Measurements from ENCODE around the gene C4B. TPM values are rescaled to one million over a fixed set of nuclear protein-coding genes. Genes with fewer than 3 reads are reported as not detected.

C4B gene
- polyA plus RNA-seq, 1 experiment, result 14.4 TPM

DNA sequence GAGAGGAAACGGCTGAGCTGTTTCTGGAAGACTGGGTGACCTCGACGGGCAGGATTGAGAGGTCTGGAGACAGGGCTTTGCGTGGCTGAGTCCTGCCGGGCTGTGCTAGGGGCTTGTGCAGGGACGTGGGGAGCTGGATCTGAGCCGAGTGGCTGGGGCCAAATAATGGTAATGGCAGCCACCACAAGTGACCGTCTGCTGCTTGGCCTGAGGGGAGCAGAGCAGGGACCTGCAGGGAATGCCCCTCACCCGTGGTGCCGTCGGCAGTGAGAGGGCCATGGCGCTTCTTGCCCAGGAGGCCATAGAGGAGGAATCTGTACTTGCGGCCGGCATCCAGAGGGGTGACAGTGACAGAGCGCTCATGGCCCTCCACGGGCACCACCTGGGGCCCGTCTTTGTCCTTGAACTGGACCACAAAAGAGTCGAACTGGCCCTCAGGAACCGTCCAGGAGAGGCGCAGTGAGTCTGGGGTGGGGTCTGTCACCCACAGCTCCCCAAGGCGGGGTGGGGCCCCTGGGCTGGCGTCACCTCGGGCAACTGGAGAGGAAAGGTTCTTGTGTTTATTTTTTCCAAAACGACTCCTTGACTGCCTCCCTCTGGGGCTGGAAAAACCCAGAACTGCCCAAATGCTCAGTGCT is 55.4 kb downstream of the C4B start:
- no peak for DNase-seq (ENCODE audit: low read depth)
- Histone ChIP-seq H3K27me3 (ENCODE audit: control insufficient read depth, insufficient read depth, low read length) (no peaks in the 10 kb centered on the region; the same call in 1 of the 2 replicates), H3K36me3 (ENCODE audit: control insufficient read depth, insufficient read depth, low read length) (0 out of 2 replicates have a peak, but pooled peaks cover 2% of the 10 kb centered on the region), H3K4me3 (ENCODE audit: low read depth, low read length) (no peak overlapping the region)
- TF ChIP-seq, protein P1, sequence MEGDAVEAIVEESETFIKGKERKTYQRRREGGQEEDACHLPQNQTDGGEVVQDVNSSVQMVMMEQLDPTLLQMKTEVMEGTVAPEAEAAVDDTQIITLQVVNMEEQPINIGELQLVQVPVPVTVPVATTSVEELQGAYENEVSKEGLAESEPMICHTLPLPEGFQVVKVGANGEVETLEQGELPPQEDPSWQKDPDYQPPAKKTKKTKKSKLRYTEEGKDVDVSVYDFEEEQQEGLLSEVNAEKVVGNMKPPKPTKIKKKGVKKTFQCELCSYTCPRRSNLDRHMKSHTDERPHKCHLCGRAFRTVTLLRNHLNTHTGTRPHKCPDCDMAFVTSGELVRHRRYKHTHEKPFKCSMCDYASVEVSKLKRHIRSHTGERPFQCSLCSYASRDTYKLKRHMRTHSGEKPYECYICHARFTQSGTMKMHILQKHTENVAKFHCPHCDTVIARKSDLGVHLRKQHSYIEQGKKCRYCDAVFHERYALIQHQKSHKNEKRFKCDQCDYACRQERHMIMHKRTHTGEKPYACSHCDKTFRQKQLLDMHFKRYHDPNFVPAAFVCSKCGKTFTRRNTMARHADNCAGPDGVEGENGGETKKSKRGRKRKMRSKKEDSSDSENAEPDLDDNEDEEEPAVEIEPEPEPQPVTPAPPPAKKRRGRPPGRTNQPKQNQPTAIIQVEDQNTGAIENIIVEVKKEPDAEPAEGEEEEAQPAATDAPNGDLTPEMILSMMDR (IDR thresholded peaks at IDR 0.05; ENCODE audit: insufficient read depth, low read depth, low read length), result no peak
- ChIA-PET POLR2A (no interaction called here), CTCF (interaction anchor here (1.6 kb wide), 1 partner anchor 22 kb away, joined by 6 read pairs; no protein-coding TSS in a partner anchor)

DNA sequence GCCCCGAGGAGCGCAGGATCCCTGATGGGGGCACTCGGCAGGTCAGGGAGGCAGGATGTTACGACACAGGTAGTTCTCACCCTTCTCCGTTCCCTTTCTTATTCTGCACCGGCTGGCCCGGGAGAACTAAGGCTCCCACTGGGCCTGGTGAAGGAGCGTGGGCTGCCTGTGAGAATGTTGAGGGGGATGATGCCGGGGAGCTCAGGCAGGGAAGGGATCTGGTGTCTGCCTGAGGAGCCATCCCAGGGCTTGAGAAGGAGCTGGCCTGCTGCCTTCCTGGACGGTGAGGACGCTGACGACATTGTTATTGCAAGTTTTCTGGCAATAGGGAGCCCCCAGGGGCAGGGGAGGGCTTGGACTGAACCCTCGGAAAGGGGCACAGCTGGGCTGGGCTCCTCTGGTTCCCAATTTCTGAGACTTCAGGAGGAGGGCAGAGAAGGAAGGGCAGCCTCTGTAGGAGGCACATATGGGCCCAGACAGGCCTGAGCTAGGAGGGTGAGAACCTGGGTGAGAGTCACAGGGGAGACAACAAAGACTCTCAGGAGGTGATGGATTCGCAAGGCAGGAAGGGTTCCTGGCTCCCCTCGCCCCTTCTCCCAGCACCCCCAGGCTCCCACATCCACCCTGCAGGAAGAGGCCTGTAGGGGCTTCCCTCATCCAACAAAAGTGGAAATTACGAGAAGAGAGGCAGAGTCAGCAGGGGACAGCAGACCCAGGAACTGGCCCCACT is 56.4 kb downstream of the C4B start:
- POLR2A ChIA-PET, result no interaction called here
- Histone ChIP-seq H3K36me3 (ENCODE audit: control insufficient read depth, insufficient read depth, low read length) (0 out of 2 replicates have a peak, but pooled peaks cover 2% of the 10 kb centered on the region), H3K4me3 (ENCODE audit: low read depth, low read length) (no peak overlapping the region), H3K27me3 (ENCODE audit: control insufficient read depth, insufficient read depth, low read length) (no peaks in the 10 kb centered on the region)
- TF ChIP-seq, protein P1 (IDR thresholded peaks at IDR 0.05; ENCODE audit: insufficient read depth, low read depth, low read length), result no peak
- DNase-seq (ENCODE audit: low read depth), result no peak
- CTCF ChIA-PET, result interaction anchor here (0.6 to 1.4 kb wide), 2 partner anchors 25 to 1298 kb away, joined by 3 to 4 read pairs; no protein-coding TSS in a partner anchor

DNA sequence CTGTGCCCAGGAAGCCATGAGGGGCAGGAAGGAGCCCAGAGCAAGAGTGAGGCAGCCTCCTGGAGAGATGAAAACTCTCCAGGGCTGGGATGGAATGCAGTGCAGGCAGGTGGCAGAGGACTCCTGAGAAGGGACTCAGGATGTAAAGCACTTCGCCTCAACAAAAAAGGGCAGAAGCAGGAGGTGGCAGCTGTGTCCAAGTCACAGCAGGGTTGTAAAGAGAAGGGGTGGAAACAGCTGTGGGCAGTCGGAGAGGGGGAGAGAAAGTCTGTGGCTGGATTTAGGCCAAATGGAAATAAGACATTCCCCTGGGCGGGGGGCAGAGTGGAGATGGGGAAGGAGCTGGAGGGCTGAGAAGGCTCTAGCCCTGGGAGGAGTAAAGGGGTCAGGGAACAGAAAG is 58.5 kb downstream of the C4B start:
- ChIA-PET CTCF (no interaction called here), POLR2A (no interaction called here)
- Histone ChIP-seq H3K4me3 (ENCODE audit: low read depth, low read length) (no peak overlapping the region), H3K27me3 (ENCODE audit: control insufficient read depth, insufficient read depth, low read length) (no peaks in the 10 kb centered on the region), H3K36me3 (ENCODE audit: control insufficient read depth, insufficient read depth, low read length) (0 out of 2 replicates have a peak, but pooled peaks cover 2% of the 10 kb centered on the region)
- TF ChIP-seq, protein P1 (IDR thresholded peaks at IDR 0.05; ENCODE audit: insufficient read depth, low read depth, low read length), result no peak
- no peak for DNase-seq (ENCODE audit: low read depth)

DNA sequence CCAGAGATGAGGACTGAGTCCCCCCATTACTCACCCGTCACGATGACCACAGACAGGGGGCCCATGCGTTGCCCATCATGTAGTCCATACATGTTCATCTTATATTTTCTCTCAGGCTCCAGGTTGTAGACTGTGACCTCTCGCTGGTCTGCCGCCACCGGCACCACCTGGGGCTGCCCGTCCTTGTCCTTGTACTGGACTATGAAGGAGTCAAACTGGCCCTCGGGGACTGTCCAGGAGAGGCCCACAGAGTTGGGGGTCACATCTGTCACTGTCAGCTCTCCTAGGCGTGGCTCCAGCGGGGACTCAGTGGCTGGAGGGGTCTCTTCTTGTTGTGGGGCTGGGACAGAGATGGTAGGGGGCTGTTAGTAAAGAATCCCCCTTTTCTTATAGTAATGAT is 59.0 kb downstream of the C4B start:
- TF ChIP-seq, protein P1 (IDR thresholded peaks at IDR 0.05; ENCODE audit: insufficient read depth, low read depth, low read length), result no peak
- ChIA-PET POLR2A (no interaction called here), CTCF (no interaction called here)
- no peak for DNase-seq (ENCODE audit: low read depth)
- Histone ChIP-seq H3K27me3 (ENCODE audit: control insufficient read depth, insufficient read depth, low read length) (no peaks in the 10 kb centered on the region), H3K36me3 (ENCODE audit: control insufficient read depth, insufficient read depth, low read length) (0 out of 2 replicates have a peak, but pooled peaks cover 2% of the 10 kb centered on the region), H3K4me3 (ENCODE audit: low read depth, low read length) (no peak overlapping the region)

DNA sequence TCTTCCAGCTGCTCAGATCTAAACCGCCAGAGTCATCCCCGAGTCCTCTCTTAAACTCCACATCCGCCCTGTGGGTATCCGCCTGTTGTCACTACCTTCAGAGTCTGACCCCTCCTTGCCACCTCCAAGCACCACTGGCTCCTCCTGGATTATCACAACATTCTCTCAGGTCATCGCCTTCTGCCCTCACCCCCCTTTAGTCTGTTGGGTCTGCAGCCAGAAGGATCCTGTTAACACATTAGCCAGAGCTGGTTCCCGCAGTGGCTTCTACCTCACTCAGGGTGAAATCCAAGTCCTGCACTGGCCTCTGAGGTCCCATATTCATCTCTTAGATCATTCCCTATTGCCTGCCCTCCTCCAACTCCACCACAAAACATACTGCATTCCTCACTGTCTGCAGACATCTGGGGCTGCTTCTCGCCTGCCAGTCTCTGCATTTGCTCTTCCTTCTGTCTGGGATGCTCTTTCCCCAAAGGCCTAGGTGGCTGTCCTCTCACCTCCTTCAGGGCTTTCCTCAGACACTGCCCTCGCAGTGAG is 60.5 kb downstream of the C4B start:
- DNase-seq (ENCODE audit: low read depth), result no peak
- CTCF ChIA-PET, result interaction anchor here (0.6 to 1.1 kb wide), 3 partner anchors 22 to 1543 kb away, joined by 3 to 4 read pairs (median 3); no protein-coding TSS in a partner anchor

More for the DNA sequence above, 60.5 kb downstream of the C4B start:
- H3K27me3 ChIP-seq (ENCODE audit: control insufficient read depth, insufficient read depth, low read length), result no peaks in the 10 kb centered on the region
- POLR2A ChIA-PET, result no interaction called here
- H3K36me3 ChIP-seq (ENCODE audit: control insufficient read depth, insufficient read depth, low read length), result 0 out of 2 replicates have a peak, but pooled peaks cover 2% of the 10 kb centered on the region
- TF ChIP-seq, protein P1 (IDR thresholded peaks at IDR 0.05; ENCODE audit: insufficient read depth, low read depth, low read length), result no peak
- no peak overlapping the region for H3K4me3 ChIP-seq (ENCODE audit: low read depth, low read length)

Measured in BJ (cell line).